Astrocyte of the cerebellum (primary cell): ENCODE results near the gene OR51B6.

ENCODE experiments used
- DNase-seq: peaks from one replicate; pipeline ENCODE4 v3.0.0-alpha.2; 2011; ENCODE audit warnings: low read depth
- H3K4me3 ChIP-seq: 2 replicates; pipeline ENCODE4 v1.5.1; 2011; ENCODE audit warnings: mild to moderate bottlenecking, low read depth, low read length, moderate library complexity
- CTCF ChIP-seq: IDR thresholded peaks from 2 replicates; pipeline ENCODE4 v1.5.1; 2012; ENCODE audit warnings: low read length, low read depth, moderate library complexity, mild to moderate bottlenecking; ENCODE audit errors: missing control alignments
- in situ Hi-C: cut with HindIII; loops from 2 replicates; pipeline ENCODE4 v1.10.0; 2017; ENCODE audit warnings: low sequenced_read_pairs

Gene OR51B6

GRCh38 chr11:5366856-5367255 lies 15.5 kb downstream of the OR51B6 start:
- in situ Hi-C loops: no loop called here
- no peak for DNase-seq
- TF ChIP-seq CTCF: no peak
- no peak overlapping the region for H3K4me3 ChIP-seq

GRCh38 chr11:5367448-5368074 lies 16.3 kb downstream of the OR51B6 start:
- TF ChIP-seq CTCF: no peak
- in situ Hi-C loops: no loop called here
- peak; percentile 13 for DNase-seq
- H3K4me3 ChIP-seq: no peak overlapping the region

GRCh38 chr11:5368502-5369043 lies 17.3 kb downstream of the OR51B6 start:
- no peak overlapping the region for H3K4me3 ChIP-seq
- no peak for TF ChIP-seq CTCF
- DNase-seq: no peak
- in situ Hi-C loops: no loop called here

- in situ Hi-C loops: no loop called here
- DNase-seq: peak; percentile 11
- TF ChIP-seq CTCF: peak; percentile 45
- H3K4me3 ChIP-seq: no peak overlapping the region
Measured at GRCh38 chr11:5369789-5370188, 18.5 kb downstream of the OR51B6 start.

- no peak overlapping the region for H3K4me3 ChIP-seq
- in situ Hi-C loops: no loop called here
- peak; percentile 86 for TF ChIP-seq CTCF
- DNase-seq: peak; percentile 43
Measured at GRCh38 chr11:5380740-5381342, 29.5 kb downstream of the OR51B6 start.

- in situ Hi-C loops: no loop called here
- no peak within 1 kb of the TSS for H3K4me3 ChIP-seq
- TF ChIP-seq CTCF: no peak
- no peak for DNase-seq
Measured at GRCh38 chr11:5383576-5383975, 32.3 kb downstream of the OR51B6 start, which contains the start of gene OR51M1. OR51M1 (plus strand) TSS chr11:5383812; CDS start chr11:5389399, 5,587 bp downstream.
